H9 (cell line): ENCODE measurements around the gene WDR13. TPM values are rescaled to one million over a fixed set of nuclear protein-coding genes. Genes with fewer than 3 reads are reported as not detected.

ENCODE experiments used
- DNase-seq: peaks from one replicate; pipeline ENCODE4 v3.0.0-alpha.2; 2017
- H2AFZ ChIP-seq: one replicate; pipeline ENCODE4 v1.6.1; 2013; ENCODE audit warnings: mild to moderate bottlenecking, low read length, control low read depth, moderate library complexity
- H2AK5ac ChIP-seq: 2 replicates; pipeline ENCODE4 v1.6.1; 2013; ENCODE audit warnings: low read length, control low read depth, mixed read lengths; ENCODE audit not compliant: insufficient read length
- H2BK120ac ChIP-seq: one replicate; pipeline ENCODE4 v1.6.1; 2013; ENCODE audit warnings: low read depth, mild to moderate bottlenecking, low read length, control low read depth, inconsistent platforms; ENCODE audit not compliant: poor library complexity, severe bottlenecking
- H2BK12ac ChIP-seq: 2 replicates; pipeline ENCODE4 v1.6.1; 2013; ENCODE audit warnings: low read length, control low read depth, mixed read lengths, low read depth; ENCODE audit not compliant: insufficient read length
- H2BK15ac ChIP-seq: 2 replicates; pipeline ENCODE4 v1.6.1; 2013; ENCODE audit warnings: low read depth, low read length, control low read depth
- H2BK20ac ChIP-seq: one replicate; pipeline ENCODE4 v1.6.1; 2013; ENCODE audit warnings: low read depth, mild to moderate bottlenecking, low read length, control low read depth, inconsistent platforms; ENCODE audit not compliant: poor library complexity, severe bottlenecking
- H2BK5ac ChIP-seq: 2 replicates; pipeline ENCODE4 v1.6.1; 2013; ENCODE audit warnings: low read length, control low read depth, mixed read lengths; ENCODE audit not compliant: insufficient read length
- H3K14ac ChIP-seq: 2 replicates; pipeline ENCODE4 v1.6.1; 2013; ENCODE audit warnings: low read length, control low read depth; ENCODE audit not compliant: insufficient read depth
- H3K18ac ChIP-seq: 2 replicates; pipeline ENCODE4 v1.6.1; 2013; ENCODE audit warnings: low read depth, mild to moderate bottlenecking, mixed read lengths, low read length, control low read depth; ENCODE audit not compliant: insufficient read length
- H3K23ac ChIP-seq: 2 replicates; pipeline ENCODE4 v1.6.1; 2013; ENCODE audit warnings: low read length, control low read depth, mixed read lengths, low read depth; ENCODE audit not compliant: insufficient read length
- H3K23me2 ChIP-seq: 2 replicates; pipeline ENCODE4 v1.6.1; 2013; ENCODE audit warnings: low read depth, mild to moderate bottlenecking, mixed read lengths, low read length, control low read depth; ENCODE audit not compliant: insufficient read length, poor library complexity, severe bottlenecking
- H3K27ac ChIP-seq: 2 replicates; pipeline ENCODE4 v1.5.1; 2013; ENCODE audit warnings: low read length, control low read depth, mixed read lengths, low read depth; ENCODE audit not compliant: insufficient read length
- H3K27me3 ChIP-seq: 2 replicates; pipeline ENCODE4 v1.6.1; 2013; ENCODE audit warnings: low read length, control low read depth, inconsistent platforms; ENCODE audit not compliant: insufficient read depth
- H3K4ac ChIP-seq: 2 replicates; pipeline ENCODE4 v1.6.1; 2013; ENCODE audit warnings: low read depth, mild to moderate bottlenecking, control low read depth, inconsistent platforms, low read length, moderate library complexity
- H3K4me1 ChIP-seq: 2 replicates; pipeline ENCODE4 v1.6.1; 2013; ENCODE audit warnings: low read length, control low read depth, inconsistent platforms; ENCODE audit not compliant: insufficient read depth
- H3K4me2 ChIP-seq: 2 replicates; pipeline ENCODE4 v1.6.1; 2013; ENCODE audit warnings: low read length, control low read depth, mixed read lengths; ENCODE audit not compliant: insufficient read length, insufficient read depth
- H3K56ac ChIP-seq: 2 replicates; pipeline ENCODE4 v1.6.1; 2013; ENCODE audit warnings: low read depth, mild to moderate bottlenecking, mixed read lengths, low read length, control low read depth; ENCODE audit not compliant: insufficient read length
- H3K79me1 ChIP-seq: 2 replicates; pipeline ENCODE4 v1.6.1; 2013; ENCODE audit warnings: low read depth, mild to moderate bottlenecking, moderate library complexity, low read length, control low read depth, inconsistent platforms; ENCODE audit not compliant: insufficient read depth, poor library complexity, severe bottlenecking
- H3K79me2 ChIP-seq: 2 replicates; pipeline ENCODE4 v1.6.1; 2013; ENCODE audit warnings: low read length, control low read depth, inconsistent platforms; ENCODE audit not compliant: insufficient read depth
- H3K9ac ChIP-seq: 2 replicates; pipeline ENCODE4 v1.6.1; 2013; ENCODE audit warnings: low read length, control low read depth, mixed read lengths; ENCODE audit not compliant: insufficient read length; ENCODE audit errors: extremely low read depth
- H3K9me3 ChIP-seq: one replicate; pipeline ENCODE4 v1.6.1; 2013; ENCODE audit warnings: low read depth, low read length, inconsistent platforms; ENCODE audit not compliant: control insufficient read depth
- H3T11ph ChIP-seq: one replicate; pipeline ENCODE4 v1.6.1; 2013; ENCODE audit warnings: mild to moderate bottlenecking, low read length, control low read depth, inconsistent platforms
- H4K20me1 ChIP-seq: one replicate; pipeline ENCODE4 v1.6.1; 2013; ENCODE audit not compliant: control insufficient read depth, insufficient read length, insufficient read depth
- H4K5ac ChIP-seq: 2 replicates; pipeline ENCODE4 v1.6.1; 2013; ENCODE audit warnings: low read depth, mild to moderate bottlenecking, mixed read lengths, low read length, control low read depth; ENCODE audit not compliant: insufficient read length
- H4K8ac ChIP-seq: replicated peaks from 2 replicates; pipeline ENCODE4 v1.6.1; 2013; ENCODE audit warnings: low read length, control low read depth, mixed read lengths, low read depth; ENCODE audit not compliant: insufficient read length
- H4K91ac ChIP-seq: 2 replicates; pipeline ENCODE4 v1.6.1; 2013; ENCODE audit warnings: low read depth, mild to moderate bottlenecking, moderate library complexity, mixed read lengths, low read length, control low read depth; ENCODE audit not compliant: insufficient read length
- H3K27ac Mint-ChIP-seq, 3 experiments: 2 replicates in 2 of 3; 3 replicates in 1 of 3; pipeline ENCODE4 v1.8.0; 2020 to 2021; ENCODE audit warnings: mixed read lengths in 3 of 3, mild to moderate bottlenecking in 1 of 3, moderate library complexity in 1 of 3
- H3K27me3 Mint-ChIP-seq: 2 replicates; pipeline ENCODE4 v1.8.0; 2021; ENCODE audit warnings: low read depth, mild to moderate bottlenecking, moderate library complexity, mixed read lengths
- H3K36me3 Mint-ChIP-seq, 3 experiments: 2 replicates in 2 of 3; 3 replicates in 1 of 3; pipeline ENCODE4 v1.8.0; 2020 to 2021; ENCODE audit warnings: low read depth in 3 of 3, mixed read lengths in 3 of 3; ENCODE audit not compliant: insufficient read depth in 1 of 3
- H3K4me1 Mint-ChIP-seq, 2 experiments: 2 replicates each; pipeline ENCODE4 v1.8.0; 2020; ENCODE audit warnings: mixed read lengths in 2 of 2
- H3K4me3 Mint-ChIP-seq, 2 experiments: 2 replicates in 1 of 2; 3 replicates in 1 of 2; pipeline ENCODE4 v1.8.0; 2020 to 2021; ENCODE audit warnings: mild to moderate bottlenecking in 2 of 2, mixed read lengths in 2 of 2, moderate library complexity in 1 of 2
- H3K9me3 Mint-ChIP-seq, 2 experiments: 2 replicates in 1 of 2; 3 replicates in 1 of 2; pipeline ENCODE4 v1.8.0; 2020; ENCODE audit warnings: mild to moderate bottlenecking in 2 of 2, mixed read lengths in 2 of 2, moderate library complexity in 1 of 2
- WGBS: extraction: QIAGEN DNeasy Blood & Tissue Kit; methylation state at CpG from one replicate; pipeline ENCODE4 v1.1.7; 2013; ENCODE audit warnings: missing lambda C conversion rate, low lambda C conversion rate, mixed read lengths; ENCODE audit not compliant: insufficient read length; ENCODE audit errors: extremely low coverage; 5-methylcytosine and 5-hydroxymethylcytosine counted together
- total RNA-seq: library from RNA; stranded (reverse); gene quantifications from 2 replicates; pipeline ENCODE4 v1.2.1, GENCODE V29; 2021
- TF ChIP-seq, protein P1 (sequence below): fragments of 200-600 bp; sonication (generic); conservative IDR thresholded peaks from 3 replicates; pipeline ENCODE4 v1.8.0; 2021; ENCODE audit warnings: antibody characterized with exemption, mild to moderate bottlenecking

The WDR13 gene
- total RNA-seq, 1 experiment from 2014 or later: 29.4 TPM

DNA sequence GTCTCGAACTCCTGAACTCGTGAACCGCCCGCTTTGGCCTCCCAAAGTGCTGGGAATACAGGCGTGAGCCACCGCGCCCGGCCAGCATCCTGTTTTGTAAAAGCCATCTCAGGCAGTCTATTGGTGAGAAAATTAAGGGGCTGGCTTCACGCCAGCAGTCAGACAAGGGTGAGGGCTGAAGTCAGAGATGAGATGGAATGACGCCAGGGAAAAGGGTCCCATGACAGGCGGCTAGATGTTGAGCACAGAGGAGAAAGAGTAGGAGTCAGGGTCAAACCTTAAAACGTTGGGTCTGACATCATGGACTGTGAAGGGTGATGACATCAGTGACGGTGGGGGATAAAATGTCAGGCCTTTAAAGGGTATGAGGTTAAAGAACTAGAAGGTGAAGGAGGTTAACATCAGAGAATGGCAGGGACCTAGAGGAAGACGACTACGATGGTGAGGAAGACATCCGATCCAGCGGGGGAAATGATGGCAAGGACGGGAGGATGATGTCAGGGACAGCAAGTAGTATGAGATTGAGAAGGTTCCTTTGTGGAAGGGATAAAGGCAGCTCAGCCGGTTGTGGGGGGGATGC lies 23.5 kb upstream of the WDR13 start:
- Histone ChIP-seq H4K20me1 (no peaks in the 10 kb centered on the region), H3K27me3 (no peaks in the 10 kb centered on the region), H3K79me2 (no peaks in the 10 kb centered on the region; the same call in 1 of the 2 replicates), H2BK12ac (no peak overlapping the region), H3K18ac (no peak overlapping the region), H2BK120ac (no peak overlapping the region), H3K4ac (no peak overlapping the region), H3K9ac (peak overlapping the region; percentile 23), H2BK15ac (no peak overlapping the region), H4K5ac (peak overlapping the region; percentile 50), H3T11ph (no peak overlapping the region), H3K4me1 (0 out of 2 replicates have a peak, but pooled peaks cover 2% of the 10 kb centered on the region), H2AFZ (no peak overlapping the region), H3K14ac (no peak overlapping the region; the same call in 1 of the 2 replicates), H4K8ac (no peak overlapping the region), H2BK5ac (no peak overlapping the region), H3K4me2 (peak overlapping the region; percentile 74), H3K9me3 (peaks cover 20% of the 10 kb centered on the region), H2AK5ac (no peak overlapping the region), H4K91ac (no peak overlapping the region), H3K79me1 (no peaks in the 10 kb centered on the region), H3K27ac (no peak overlapping the region), H3K56ac (no peak overlapping the region), H2BK20ac (no peak overlapping the region), H3K23me2 (peaks cover 4% of the 10 kb centered on the region), H3K23ac (no peak overlapping the region)
- Mint-ChIP-seq H3K4me3 (peak overlapping the region; percentile 96), H3K36me3 (peaks cover 38 to 45% (median 39%) of the 10 kb centered on the region in 3 experiments), H3K4me1 (peaks cover 0 to 11% of the 10 kb centered on the region in 2 experiments; a peak in 2 of 4 replicates), H3K27me3 (no peaks in the 10 kb centered on the region; the same call in none of the 2 replicates), H3K9me3 (peaks cover 65 to 72% of the 10 kb centered on the region in 2 experiments), H3K27ac (peak overlapping the region; percentile 69 to 100 (median 99); a peak in 6 of 7 replicates)
- WGBS: no CpG with 5 or more reads among the region's 19 CpGs
- no peak for DNase-seq
- TF ChIP-seq, protein P1, sequence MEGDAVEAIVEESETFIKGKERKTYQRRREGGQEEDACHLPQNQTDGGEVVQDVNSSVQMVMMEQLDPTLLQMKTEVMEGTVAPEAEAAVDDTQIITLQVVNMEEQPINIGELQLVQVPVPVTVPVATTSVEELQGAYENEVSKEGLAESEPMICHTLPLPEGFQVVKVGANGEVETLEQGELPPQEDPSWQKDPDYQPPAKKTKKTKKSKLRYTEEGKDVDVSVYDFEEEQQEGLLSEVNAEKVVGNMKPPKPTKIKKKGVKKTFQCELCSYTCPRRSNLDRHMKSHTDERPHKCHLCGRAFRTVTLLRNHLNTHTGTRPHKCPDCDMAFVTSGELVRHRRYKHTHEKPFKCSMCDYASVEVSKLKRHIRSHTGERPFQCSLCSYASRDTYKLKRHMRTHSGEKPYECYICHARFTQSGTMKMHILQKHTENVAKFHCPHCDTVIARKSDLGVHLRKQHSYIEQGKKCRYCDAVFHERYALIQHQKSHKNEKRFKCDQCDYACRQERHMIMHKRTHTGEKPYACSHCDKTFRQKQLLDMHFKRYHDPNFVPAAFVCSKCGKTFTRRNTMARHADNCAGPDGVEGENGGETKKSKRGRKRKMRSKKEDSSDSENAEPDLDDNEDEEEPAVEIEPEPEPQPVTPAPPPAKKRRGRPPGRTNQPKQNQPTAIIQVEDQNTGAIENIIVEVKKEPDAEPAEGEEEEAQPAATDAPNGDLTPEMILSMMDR: no peak
